A549 (cell line): ENCODE measurements around the gene FLVCR1. TPM values are rescaled to one million over a fixed set of nuclear protein-coding genes. Genes with fewer than 3 reads are reported as not detected.

Source experiments
- ATAC-seq, 2 experiments: fragments of 200-7000 bp in 1 of 2; fragments of >200 bp in 1 of 2; cut with Nextera tagmentation in 1 of 2; cut with Tn5 transposase in 1 of 2; 3 replicates each; pipeline versions ENCODE4 v1.8.0 to v1.9.1; 2018 to 2020; ENCODE audit warnings: mild to moderate bottlenecking in 1 of 2, moderate library complexity in 1 of 2
- CTCF ChIA-PET: fragments of 300-600 bp; sonication (Branson Sonifier 250); formaldehyde crosslinking; extraction: SDS; loops from one replicate; lab custom pipeline; 2021; ENCODE audit warnings: antibody characterized with exemption, inconsistent platforms; lab: Yijun Ruan, JAX
- POLR2A ChIA-PET: fragments of 350-600 bp; formaldehyde crosslinking; extraction: SDS; loops from one replicate; lab custom pipeline; 2021; ENCODE audit warnings: antibody characterized with exemption, inconsistent platforms; lab: Yijun Ruan, JAX
- DNase-seq, 2 experiments: peaks; one replicate each; pipeline versions ENCODE4 v3.0.0 to v3.0.0-alpha.2; 2011 to 2016; ENCODE audit warnings: low read depth in 1 of 2, low spot score in 1 of 2
- FAIRE-seq: peaks from 2 replicates; lab custom pipeline; 2011; peaks lifted over from hg19 to GRCh38; lab: Jason Lieb, UNC
- H3K27ac ChIP-seq, 2 experiments: fragments of >200 bp; sonication (Bioruptor Twin); formaldehyde crosslinking; 3 replicates each; pipeline ENCODE4 v1.5.1; 2016 to 2017
- H3K4me1 ChIP-seq: fragments of >200 bp; sonication (Bioruptor Twin); formaldehyde crosslinking; 3 replicates; pipeline ENCODE4 v1.6.1; 2016
- H3K4me2 ChIP-seq: fragments of >200 bp; sonication (Bioruptor Twin); formaldehyde crosslinking; 3 replicates; pipeline ENCODE4 v1.6.1; 2016
- H3K4me3 ChIP-seq: fragments of >200 bp; sonication (Bioruptor Twin); formaldehyde crosslinking; 3 replicates; pipeline ENCODE4 v1.5.1; 2016
- H3K9me3 ChIP-seq: fragments of >200 bp; sonication (Bioruptor Twin); formaldehyde crosslinking; 3 replicates; pipeline ENCODE4 v1.6.1; 2016
- CHD4 ChIP-seq: fragments of 200-600 bp; sonication (generic); IDR thresholded peaks from 2 replicates; pipeline ENCODE4 v1.6.1; 2016; ENCODE audit warnings: antibody characterized with exemption, mild to moderate bottlenecking, borderline replicate concordance
- EP300 ChIP-seq, 2 experiments: fragments of >200 bp; sonication (Bioruptor Twin); formaldehyde crosslinking; IDR thresholded peaks; 2 replicates in 1 of 2; 3 replicates in 1 of 2; pipeline ENCODE4 v1.6.1; 2016 to 2017
- FOSL2 ChIP-seq, 2 experiments: fragments of 450-650 bp in 1 of 2; fragments of >200 bp in 1 of 2; sonication (Bioruptor Twin) in 1 of 2; formaldehyde crosslinking; IDR thresholded peaks; 2 replicates each; pipeline versions ENCODE4 v1.5.0 to v1.6.1; 2016 to 2020; ENCODE audit warnings: mild to moderate bottlenecking in 1 of 2, moderate library complexity in 1 of 2
- HDAC2 ChIP-seq: fragments of 200-600 bp; sonication (generic); IDR thresholded peaks from 2 replicates; pipeline ENCODE4 v1.6.1; 2016
- JUN ChIP-seq, 2 experiments: fragments of >200 bp; sonication (Bioruptor Twin); formaldehyde crosslinking; IDR thresholded peaks; 2 replicates in 1 of 2; 3 replicates in 1 of 2; pipeline ENCODE4 v1.6.1; 2016 to 2017
- KDM5A ChIP-seq: fragments of 200-600 bp; sonication (generic); IDR thresholded peaks from 2 replicates; pipeline ENCODE4 v1.6.1; 2016; ENCODE audit warnings: antibody characterized with exemption, mild to moderate bottlenecking
- MYC ChIP-seq: IDR thresholded peaks from 2 replicates; pipeline ENCODE4 v1.6.1; 2012; ENCODE audit warnings: mild to moderate bottlenecking, inconsistent platforms, low read length, improper control_type of control experiment, borderline replicate concordance
- NFE2L2 ChIP-seq: fragments of 150-350 bp; conservative IDR thresholded peaks from 2 replicates; pipeline ENCODE4 v1.6.1; 2014; ENCODE audit warnings: low read length
- NR3C1 ChIP-seq: fragments of >200 bp; sonication (Bioruptor Twin); formaldehyde crosslinking; IDR thresholded peaks from 3 replicates; pipeline ENCODE4 v1.6.1; 2017
- POLR2AphosphoS2 ChIP-seq: conservative IDR thresholded peaks from 2 replicates; pipeline ENCODE4 v1.6.1; 2012; ENCODE audit warnings: low read length, improper control_type of control experiment, inconsistent platforms
- RARB ChIP-seq: fragments of 250-450 bp; sonication (Bioruptor Pico); IDR thresholded peaks from 2 replicates; pipeline ENCODE4 v1.8.0; 2021; ENCODE audit warnings: mild to moderate bottlenecking, moderate library complexity
- RNF2 ChIP-seq: fragments of 200-600 bp; sonication (generic); IDR thresholded peaks from 2 replicates; pipeline ENCODE4 v1.6.1; 2016; ENCODE audit warnings: low read depth, mild to moderate bottlenecking, antibody characterized with exemption, moderate library complexity, borderline replicate concordance
- TFCP2L1 ChIP-seq: fragments of 250-450 bp; sonication (Bioruptor Pico); IDR thresholded peaks from 2 replicates; pipeline ENCODE4 v1.5.0; 2021; ENCODE audit warnings: mild to moderate bottlenecking
- TP53 ChIP-seq: fragments of 250-450 bp; sonication (Bioruptor Pico); IDR thresholded peaks from 2 replicates; pipeline ENCODE4 v1.5.0; 2021; ENCODE audit warnings: mild to moderate bottlenecking, moderate library complexity
- ZNF302 ChIP-seq: fragments of 250-450 bp; sonication (Bioruptor Pico); IDR thresholded peaks from 2 replicates; pipeline ENCODE4 v1.9.0; 2021; ENCODE audit warnings: inconsistent platforms, mild to moderate bottlenecking, moderate library complexity
- WGBS: methylation state at CpG from one replicate; pipeline ENCODE4 v1.1.6; 2017; ENCODE audit errors: missing lambda C conversion rate; 5-methylcytosine and 5-hydroxymethylcytosine counted together
- polyA plus RNA-seq, 4 experiments: library from polyadenylated mRNA; depleted of rRNA in 3 of 4; stranded (reverse); fragments of >200 nt; fragmentation: RNase III in 1 of 4; extraction: RNeasy Plus Mini Kit Qiagen cat#74134 plus additional on column Dnase treatment in 1 of 4; gene quantifications; 2 replicates in 3 of 4; 3 replicates in 1 of 4; pipeline ENCODE4 v1.2.3, GENCODE V29; 2011 to 2017
- TF ChIP-seq, protein P1 (sequence below): fragments of 250-450 bp; sonication (Bioruptor Pico); IDR thresholded peaks from 2 replicates; pipeline ENCODE4 v1.5.0; 2021; ENCODE audit warnings: mild to moderate bottlenecking, moderate library complexity, borderline replicate concordance
- TF ChIP-seq, protein P2 (sequence below): fragments of >200 bp; sonication (Bioruptor Twin); formaldehyde crosslinking; IDR thresholded peaks from 3 replicates; pipeline ENCODE4 v1.6.1; 2016
- TF ChIP-seq, protein P3 (sequence below): fragments of 250-450 bp; sonication (Bioruptor Pico); IDR thresholded peaks from 2 replicates; pipeline ENCODE4 v1.5.0; 2020; ENCODE audit warnings: low read depth, mild to moderate bottlenecking, moderate library complexity
- TF ChIP-seq, protein P4 (sequence below): fragments of >200 bp; sonication (Bioruptor Twin); formaldehyde crosslinking; IDR thresholded peaks from 3 replicates; pipeline ENCODE4 v1.5.1; 2016

Gene FLVCR1
- polyA plus RNA-seq, 2 of the 4 experiments (the other 2 are of a cell fraction) = 14.9 to 15.4 TPM

DNA sequence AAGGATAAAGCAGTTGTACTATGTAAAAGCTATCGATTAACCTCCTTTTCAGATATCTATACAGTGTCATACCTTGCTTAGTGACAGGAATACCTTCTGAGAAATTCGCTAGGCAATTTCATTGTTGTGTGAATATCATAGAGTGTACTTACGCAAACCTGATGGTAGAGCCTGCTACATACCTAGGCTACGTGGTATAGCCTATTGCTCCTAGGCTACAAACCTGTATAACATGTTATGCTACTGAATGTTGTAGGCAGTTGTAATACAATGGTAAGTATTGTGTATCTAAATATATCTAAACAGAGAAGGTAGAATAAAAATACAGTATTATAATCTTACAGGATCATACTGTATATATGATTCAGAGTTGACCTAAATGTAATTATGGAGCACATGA lies 26.5 kb downstream of the FLVCR1 start (continued):
- TF ChIP-seq RARB = no peak
- no peak for TF ChIP-seq NFE2L2
- no peak for TF ChIP-seq JUN (IDR thresholded peaks at IDR 0.05)
- TF ChIP-seq TP53 = no peak
- TF ChIP-seq MYC = no peak
- no peak for TF ChIP-seq HDAC2
- TF ChIP-seq, protein P1, sequence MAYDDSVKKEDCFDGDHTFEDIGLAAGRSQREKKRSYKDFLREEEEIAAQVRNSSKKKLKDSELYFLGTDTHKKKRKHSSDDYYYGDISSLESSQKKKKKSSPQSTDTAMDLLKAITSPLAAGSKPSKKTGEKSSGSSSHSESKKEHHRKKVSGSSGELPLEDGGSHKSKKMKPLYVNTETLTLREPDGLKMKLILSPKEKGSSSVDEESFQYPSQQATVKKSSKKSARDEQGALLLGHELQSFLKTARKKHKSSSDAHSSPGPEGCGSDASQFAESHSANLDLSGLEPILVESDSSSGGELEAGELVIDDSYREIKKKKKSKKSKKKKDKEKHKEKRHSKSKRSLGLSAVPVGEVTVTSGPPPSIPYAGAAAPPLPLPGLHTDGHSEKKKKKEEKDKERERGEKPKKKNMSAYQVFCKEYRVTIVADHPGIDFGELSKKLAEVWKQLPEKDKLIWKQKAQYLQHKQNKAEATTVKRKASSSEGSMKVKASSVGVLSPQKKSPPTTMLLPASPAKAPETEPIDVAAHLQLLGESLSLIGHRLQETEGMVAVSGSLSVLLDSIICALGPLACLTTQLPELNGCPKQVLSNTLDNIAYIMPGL (CRISPR knock-in tag) = no peak
- no peak for TF ChIP-seq RNF2
- TF ChIP-seq ZNF302 (CRISPR knock-in tag) = no peak

DNA sequence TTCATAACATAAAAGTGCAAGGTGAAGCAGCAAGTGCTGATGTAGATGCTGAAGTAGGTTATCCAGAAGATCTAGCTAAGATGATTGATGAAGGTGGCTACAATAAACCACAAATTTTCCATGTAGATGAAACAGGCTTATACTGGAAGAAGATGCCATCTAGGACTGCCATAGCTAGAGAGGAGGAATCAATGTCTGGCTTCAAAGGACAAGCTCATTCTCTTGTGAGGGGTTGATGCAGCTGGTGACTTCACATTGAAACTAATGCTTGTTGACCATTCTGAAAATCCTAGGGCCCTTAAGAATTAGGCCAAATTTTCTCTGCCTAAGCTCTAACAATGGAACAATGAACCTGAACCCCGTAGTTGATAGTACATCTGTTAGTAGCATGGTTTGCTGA lies 34.0 kb downstream of the FLVCR1 start:
- TF ChIP-seq FOSL2 (IDR thresholded peaks at IDR 0.05) = no peak
- TF ChIP-seq FOSL2 (CRISPR knock-in tag; IDR thresholded peaks at IDR 0.05) = no peak
- TF ChIP-seq, protein P2, sequence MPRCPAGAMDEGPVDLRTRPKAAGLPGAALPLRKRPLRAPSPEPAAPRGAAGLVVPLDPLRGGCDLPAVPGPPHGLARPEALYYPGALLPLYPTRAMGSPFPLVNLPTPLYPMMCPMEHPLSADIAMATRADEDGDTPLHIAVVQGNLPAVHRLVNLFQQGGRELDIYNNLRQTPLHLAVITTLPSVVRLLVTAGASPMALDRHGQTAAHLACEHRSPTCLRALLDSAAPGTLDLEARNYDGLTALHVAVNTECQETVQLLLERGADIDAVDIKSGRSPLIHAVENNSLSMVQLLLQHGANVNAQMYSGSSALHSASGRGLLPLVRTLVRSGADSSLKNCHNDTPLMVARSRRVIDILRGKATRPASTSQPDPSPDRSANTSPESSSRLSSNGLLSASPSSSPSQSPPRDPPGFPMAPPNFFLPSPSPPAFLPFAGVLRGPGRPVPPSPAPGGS = no peak
- WGBS = 100% methylated on average over 1 of the region's 1 CpG
- no peak overlapping the region for H3K4me2 ChIP-seq
- H3K4me1 ChIP-seq = no peaks in the 10 kb centered on the region
- H3K4me3 ChIP-seq = no peak overlapping the region
- ChIA-PET CTCF (interaction anchor here (1.8 kb wide), 1 partner anchor 10 kb away, joined by 5 read pairs; no protein-coding TSS in a partner anchor), POLR2A (interaction anchor here (0.6 kb wide), 1 partner anchor 98 kb away, joined by 3 read pairs; no protein-coding TSS in a partner anchor)
- no peak for DNase-seq
- ATAC-seq = no peak
- no peaks in the 10 kb centered on the region for H3K9me3 ChIP-seq
- FAIRE-seq = no peak
- no peak overlapping the region for H3K27ac ChIP-seq

DNA sequence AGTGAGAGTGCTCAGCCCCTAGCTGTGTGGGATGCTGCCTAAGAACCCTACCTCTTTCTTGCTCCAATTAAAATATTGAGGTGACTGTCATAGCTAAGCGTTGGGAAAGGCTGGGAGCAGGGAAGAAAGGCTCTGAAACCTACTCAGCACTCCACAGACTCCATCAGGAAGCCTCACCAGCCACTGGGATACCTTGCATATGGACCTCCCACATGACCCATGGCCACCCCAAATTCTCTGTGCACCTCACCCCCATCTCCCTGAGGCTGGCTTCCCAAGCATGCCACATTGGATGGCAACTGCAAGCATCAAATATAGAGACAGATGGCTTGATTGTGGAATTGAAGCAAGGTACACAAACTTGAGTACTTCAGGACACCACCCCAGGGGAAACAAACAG lies 41.8 kb downstream of the FLVCR1 start:
- CTCF ChIA-PET = no interaction called here
- peaks cover 34% of the 10 kb centered on the region for H3K9me3 ChIP-seq
- WGBS = 94% methylated on average over 1 of the region's 1 CpG
- H3K4me3 ChIP-seq = no peak overlapping the region
- POLR2A ChIA-PET = no interaction called here
- no peaks in the 10 kb centered on the region for H3K4me1 ChIP-seq
- H3K4me2 ChIP-seq = no peak overlapping the region
- FAIRE-seq (no peak), ATAC-seq (no peak), DNase-seq (no peak)
- TF ChIP-seq POLR2AphosphoS2 (no peak), NR3C1 (no peak), TFCP2L1 (CRISPR knock-in tag) (no peak), KDM5A (no peak), CHD4 (no peak), EP300 (IDR thresholded peaks at IDR 0.05) (no peak)
- TF ChIP-seq, protein P3, sequence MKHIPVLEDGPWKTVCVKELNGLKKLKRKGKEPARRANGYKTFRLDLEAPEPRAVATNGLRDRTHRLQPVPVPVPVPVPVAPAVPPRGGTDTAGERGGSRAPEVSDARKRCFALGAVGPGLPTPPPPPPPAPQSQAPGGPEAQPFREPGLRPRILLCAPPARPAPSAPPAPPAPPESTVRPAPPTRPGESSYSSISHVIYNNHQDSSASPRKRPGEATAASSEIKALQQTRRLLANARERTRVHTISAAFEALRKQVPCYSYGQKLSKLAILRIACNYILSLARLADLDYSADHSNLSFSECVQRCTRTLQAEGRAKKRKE = no peak
- TF ChIP-seq, protein P4, sequence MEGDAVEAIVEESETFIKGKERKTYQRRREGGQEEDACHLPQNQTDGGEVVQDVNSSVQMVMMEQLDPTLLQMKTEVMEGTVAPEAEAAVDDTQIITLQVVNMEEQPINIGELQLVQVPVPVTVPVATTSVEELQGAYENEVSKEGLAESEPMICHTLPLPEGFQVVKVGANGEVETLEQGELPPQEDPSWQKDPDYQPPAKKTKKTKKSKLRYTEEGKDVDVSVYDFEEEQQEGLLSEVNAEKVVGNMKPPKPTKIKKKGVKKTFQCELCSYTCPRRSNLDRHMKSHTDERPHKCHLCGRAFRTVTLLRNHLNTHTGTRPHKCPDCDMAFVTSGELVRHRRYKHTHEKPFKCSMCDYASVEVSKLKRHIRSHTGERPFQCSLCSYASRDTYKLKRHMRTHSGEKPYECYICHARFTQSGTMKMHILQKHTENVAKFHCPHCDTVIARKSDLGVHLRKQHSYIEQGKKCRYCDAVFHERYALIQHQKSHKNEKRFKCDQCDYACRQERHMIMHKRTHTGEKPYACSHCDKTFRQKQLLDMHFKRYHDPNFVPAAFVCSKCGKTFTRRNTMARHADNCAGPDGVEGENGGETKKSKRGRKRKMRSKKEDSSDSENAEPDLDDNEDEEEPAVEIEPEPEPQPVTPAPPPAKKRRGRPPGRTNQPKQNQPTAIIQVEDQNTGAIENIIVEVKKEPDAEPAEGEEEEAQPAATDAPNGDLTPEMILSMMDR = no peak
- H3K27ac ChIP-seq = no peak overlapping the region
